Left lobe of liver (tissue), 2 donors: Measurements from ENCODE around the gene RFX7. TPM values are rescaled to one million over a fixed set of nuclear protein-coding genes. Genes with fewer than 3 reads are reported as not detected.
A peak's percentile ranks its signal among the peaks of the same experiment; 100 is the strongest.

Experiments
- ATAC-seq: fragments of 200-7000 bp; cut with Tn5 transposase; one replicate; pipeline ENCODE4 v1.9.1; 2020; ENCODE audit warnings: mild to moderate bottlenecking, moderate library complexity
- DNase-seq: peaks from one replicate; pipeline ENCODE4 v3.0.0-alpha.2; 2020; ENCODE audit warnings: low spot score
- total RNA-seq: library from RNA; stranded (reverse); gene quantifications from one replicate; pipeline ENCODE4 v1.2.1, GENCODE V29; 2021
- donor health status: DM: no; HTN: no; CAD: no; lungs with moderate emphysema.
- donor health status: DM: no; HTN: yes; CAD: no.

Gene RFX7
- total RNA-seq, 1 donor from 2014 or later = 5.5 TPM

DNA sequence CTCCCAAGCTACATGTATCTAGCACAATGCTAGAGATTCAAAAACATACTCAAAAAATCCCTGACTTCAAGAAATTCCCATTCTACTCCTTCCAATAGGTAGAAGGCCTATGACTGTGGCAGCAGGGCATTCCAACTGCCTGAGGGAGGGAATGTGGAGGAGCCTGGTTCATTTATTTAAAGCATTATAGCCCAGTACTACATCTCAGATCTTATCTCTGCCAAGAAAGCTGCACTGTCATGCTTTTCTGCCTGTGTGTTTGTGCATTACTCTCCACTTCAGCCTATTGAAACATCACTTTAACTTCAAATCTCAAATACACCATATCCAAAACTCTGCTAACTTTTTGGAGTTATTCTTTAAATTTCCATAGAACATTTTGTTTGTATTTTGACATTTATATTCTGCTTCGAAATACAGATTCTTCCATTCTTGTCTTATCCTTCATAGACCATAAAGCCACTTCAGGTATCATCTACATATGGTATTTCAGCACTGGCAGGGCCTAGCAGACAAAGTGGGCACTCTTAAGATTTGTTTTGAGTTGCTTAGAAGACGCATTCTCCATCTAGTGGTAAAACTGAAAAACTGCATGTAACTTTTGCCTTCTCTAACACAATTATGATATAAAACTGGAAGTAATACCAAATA, 191.2 kb downstream of the RFX7 start:
- ATAC-seq (peak; percentile 83), DNase-seq (no peak)

DNA sequence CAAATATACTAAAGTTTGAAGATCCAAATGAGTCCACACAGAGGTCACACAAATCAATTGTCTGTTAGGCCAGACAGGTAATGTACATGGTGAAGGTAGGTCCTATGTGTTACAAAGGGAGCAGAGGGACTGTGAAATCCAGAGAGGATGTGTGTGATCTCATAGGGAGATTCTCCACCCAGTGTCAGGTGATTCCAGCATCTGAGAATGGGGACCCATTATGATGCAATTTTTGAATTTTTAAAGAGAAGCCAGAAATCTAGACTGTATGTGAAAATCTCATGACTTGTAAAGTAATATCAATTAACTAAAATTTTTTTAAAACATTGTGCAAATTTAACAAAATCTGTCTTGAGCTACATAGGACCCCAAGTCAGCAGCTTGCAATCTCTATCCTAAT, 192.0 kb downstream of the RFX7 start:
- DNase-seq (no peak), ATAC-seq (no peak)

DNA sequence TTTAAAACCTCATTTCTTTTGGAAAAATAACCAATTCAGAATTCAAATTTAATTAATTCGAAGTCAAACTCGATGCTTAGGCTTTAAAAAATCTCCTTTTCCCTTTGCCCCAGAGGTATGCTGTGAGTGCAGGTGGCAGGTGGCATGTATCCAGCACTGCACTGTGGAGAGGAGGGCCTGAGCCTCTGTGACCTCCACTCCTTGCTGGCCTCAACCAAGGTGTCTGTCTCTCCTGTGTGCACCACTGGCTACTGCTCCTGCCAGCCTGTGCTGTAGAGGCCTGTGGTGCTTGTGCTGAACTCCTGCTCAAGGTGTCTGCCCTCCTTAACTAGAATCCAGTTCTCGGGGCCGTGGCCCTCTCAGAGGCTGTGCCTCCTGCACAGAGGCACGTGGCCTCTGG, 194.1 kb downstream of the RFX7 start:
- DNase-seq (no peak), ATAC-seq (no peak)

DNA sequence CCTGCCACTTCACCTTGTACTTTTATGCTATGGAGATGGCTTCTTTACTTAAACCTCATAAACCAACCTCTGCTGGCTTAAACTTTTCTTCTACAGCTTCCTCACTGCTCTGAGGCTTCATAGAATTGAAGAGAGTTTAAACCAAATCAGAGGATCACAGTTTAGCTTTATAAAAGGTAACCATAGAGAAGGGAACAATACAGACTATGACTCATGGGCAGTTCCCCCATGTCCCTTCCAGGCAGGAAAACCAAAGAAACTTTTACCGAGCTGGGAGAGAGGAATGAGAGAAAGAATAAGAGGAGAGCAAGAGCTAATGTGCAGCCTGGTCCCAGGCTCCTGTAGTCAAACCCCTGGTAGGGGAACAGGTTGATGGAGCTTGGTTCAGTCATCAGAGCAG, 196.3 kb downstream of the RFX7 start:
- DNase-seq (no peak), ATAC-seq (no peak)

DNA sequence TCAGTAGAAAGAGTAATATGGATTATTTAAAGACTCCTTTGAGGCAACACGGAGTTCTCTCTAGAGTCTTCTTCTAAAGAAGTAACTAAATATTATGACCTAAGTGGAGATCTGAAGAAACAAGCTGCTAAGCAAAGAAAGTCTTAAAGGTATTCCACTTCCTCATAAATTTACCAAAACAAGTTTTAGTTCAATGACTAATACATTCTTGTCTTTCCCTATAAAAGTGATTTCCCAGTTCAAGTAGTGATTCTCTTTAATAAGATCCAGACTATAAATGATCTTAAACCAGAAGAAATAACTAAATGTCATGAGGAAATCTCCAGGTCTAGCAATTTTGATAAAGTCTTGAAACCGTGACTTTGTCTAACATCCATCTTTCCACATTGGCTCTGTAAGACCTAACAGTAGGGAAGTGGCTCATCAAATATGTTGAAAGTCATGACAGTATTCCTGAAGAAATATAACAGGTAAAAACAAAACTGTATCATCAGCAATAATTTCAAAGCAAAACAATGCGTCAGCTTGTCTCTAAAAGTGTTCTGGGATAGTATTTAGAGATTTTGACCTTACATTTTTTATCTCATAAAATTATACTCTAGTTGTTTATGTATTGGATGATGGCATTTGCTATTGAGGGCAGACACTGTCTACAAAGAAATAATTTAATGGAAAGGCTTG, 198.5 kb downstream of the RFX7 start:
- ATAC-seq (no peak), DNase-seq (no peak)

DNA sequence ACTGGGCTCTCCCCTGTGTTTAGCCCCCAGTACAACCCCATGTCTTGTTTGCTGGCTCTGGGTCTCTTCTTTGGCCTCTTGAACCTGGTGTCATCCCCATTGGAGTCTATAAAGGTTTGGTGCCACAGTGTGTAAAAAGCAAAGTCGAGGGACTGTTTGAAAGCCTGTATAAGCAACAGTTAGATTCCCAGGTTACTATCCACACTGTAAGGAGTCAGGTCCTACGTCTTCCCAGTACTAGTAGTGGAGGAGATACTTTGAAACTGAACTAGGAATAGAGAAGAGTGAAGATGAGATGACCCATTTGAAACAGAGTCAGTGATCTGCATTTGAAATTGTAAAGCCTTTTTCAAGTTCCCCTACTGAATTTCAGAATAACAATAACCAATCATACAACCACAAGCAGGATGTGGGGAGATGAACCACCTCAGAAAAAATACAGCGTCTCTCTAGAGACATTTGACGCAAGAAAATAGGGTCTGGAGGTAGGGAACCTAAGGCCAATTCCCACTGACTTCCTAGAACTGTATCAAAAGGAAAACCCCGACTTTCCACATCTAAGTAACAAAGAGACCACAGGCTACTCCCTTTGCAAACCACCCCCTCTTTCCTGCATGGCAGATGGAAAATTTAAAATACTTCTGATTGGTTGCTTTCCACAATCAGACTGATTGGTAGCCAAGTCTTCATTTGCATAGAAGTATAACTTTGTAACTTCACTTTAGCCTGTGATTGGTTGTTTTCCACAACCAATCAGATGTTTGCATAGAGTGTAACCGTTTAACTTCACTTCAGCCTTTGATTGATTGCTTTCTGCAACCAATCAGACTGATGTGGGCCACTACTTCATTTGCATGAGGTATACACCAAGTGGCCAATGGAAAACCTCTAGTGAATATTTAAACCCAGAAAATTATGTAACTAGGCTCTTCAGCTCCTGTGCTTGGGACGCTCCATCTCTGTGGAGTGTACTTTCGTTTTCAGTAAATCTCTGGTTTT, 200.4 kb downstream of the RFX7 start:
- DNase-seq (no peak), ATAC-seq (peak; percentile 79)

DNA sequence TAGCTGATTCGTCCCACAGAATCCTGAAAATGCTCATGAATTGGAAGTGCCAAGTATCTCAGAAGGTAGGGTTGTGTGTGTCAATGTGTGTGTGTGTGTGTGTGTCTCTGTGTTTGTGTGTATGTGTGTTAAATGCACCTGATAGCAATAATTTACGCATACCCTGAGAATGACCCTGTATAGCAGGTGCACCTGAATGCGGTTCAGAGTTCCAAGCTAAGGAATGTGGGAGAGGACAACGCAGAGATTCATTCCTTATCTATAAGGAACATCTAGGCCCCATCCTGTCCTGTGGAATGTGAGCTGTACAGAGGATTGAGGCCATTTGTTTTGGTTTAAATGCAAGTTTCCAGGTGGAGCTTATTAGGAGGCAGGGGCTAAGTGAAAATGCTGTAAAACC, 201.2 kb downstream of the RFX7 start:
- ATAC-seq (no peak), DNase-seq (no peak)

DNA sequence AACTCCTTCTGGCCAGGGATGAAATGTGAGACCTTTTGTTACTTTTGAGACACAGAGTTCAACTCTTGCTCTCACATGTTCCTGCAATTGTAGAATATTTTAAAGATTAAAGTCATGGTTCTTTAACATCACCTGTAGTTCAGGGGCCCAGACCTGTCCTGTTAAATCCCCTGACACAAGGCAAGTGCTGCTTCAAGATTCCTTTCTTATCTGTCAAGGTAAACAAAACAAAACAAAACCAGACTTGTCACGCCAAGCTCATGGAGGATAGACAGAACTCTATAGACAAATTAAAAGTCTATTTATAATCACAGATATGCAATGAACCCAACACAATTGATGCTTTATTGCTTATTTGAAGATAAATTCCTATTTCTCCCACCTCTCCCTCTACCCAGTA, 201.6 kb downstream of the RFX7 start:
- DNase-seq (no peak), ATAC-seq (no peak)

DNA sequence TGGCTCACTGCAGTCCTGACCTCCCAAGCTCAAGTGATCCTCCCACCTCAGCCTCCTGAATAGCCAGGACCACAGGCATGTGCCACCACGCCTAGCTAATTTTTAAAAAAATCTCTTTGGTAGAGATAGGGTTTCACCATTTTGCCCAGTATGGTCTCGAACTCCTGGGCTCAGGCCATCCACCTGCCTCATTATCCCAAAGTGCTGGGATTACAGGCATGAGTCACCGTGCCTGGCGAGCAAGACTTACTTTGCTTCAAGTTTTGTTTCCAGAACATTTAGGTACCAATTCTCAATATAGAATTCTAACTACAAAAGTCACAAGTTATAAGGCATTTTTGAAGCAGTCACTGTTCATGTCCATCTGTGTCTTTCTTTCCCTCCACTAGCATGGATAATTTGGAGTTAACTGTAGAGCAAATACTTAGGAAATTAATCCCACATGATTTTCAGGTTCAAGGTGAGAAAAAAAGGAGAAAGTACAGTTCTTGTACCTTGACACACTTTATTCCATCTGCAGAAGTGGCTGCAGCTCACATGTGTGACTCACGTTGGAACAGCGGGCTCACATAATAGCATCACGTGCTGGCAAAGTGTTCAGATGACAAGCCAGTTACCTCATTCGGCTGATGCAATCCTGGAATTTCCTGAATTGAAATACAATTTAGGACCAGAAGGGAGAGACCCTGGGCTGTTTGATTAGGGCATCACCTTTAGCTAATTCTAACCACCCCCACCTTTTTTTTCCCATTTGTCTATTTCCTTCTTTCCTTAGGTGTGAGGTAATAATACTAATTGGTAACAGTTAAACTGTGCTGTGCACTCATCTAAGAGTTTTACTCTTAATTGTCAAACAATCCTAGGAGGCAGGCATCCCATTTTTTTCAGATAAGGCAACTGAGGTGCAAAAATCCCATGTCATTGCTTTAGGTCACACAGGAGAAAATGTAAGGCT, 203.3 kb downstream of the RFX7 start:
- DNase-seq = peak; percentile 68
- ATAC-seq = peak; percentile 59

DNA sequence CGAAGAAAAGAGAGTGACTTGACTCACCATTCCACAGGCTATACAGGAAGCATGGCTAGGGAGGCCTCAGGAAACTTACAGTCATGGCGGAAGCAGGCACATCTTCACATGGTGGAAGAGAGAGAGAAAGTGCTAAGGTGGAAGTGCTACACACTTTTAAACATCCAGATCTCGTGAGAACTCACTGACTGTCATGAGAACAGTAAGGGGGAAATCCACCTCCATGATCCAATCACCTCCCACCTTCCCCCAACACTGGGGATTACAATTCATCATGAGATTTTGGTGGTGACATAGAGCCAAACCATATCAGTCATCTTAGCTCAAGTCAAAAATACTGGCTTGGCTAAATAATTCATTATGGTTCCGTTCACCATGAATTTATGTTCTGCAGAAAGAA, 205.0 kb downstream of the RFX7 start:
- DNase-seq (no peak), ATAC-seq (no peak)

DNA sequence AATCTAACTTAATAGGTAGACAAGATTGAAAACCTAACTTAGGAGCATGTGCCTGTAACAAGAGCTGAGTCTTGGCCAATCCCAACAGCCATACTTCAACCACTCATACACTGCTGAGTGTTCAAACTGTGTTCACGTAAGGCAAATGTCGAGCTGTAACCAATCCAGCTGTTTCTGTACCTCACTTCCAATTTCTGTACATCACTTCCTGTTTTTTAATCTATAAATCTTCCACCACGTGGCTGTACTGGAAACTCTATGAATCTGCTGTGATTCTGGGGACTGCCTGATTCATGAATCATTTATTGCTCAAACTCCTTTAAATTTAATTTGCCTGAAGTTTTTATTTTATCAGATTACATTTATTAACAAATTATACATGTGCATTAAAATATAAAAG, 205.7 kb downstream of the RFX7 start:
- ATAC-seq (no peak), DNase-seq (no peak)

Other genes starting within 250 kb of the RFX7 start
- 0.81 TPM for gene TEX9, start 121.5 kb upstream of the RFX7 start, total RNA-seq
- gene MNS1, start 221.3 kb upstream of the RFX7 start, total RNA-seq = 0.20 TPM